ENCODE results near the gene C1orf122.
A peak's percentile ranks its signal among the peaks of the same experiment; 100 is the strongest.

C1orf122 gene

GRCh38 chr1:37807220-37807554 lies 403 bp upstream of the C1orf122 start:
- Histone ChIP-seq H3K27ac (ENCODE audit: low read depth, low read length) (peak overlapping the region; percentile 59), H3K4me3 (ENCODE audit: low read depth, low read length) (peak overlapping the region; percentile 98), H3K4me1 (ENCODE audit: control insufficient read depth, insufficient read depth, low read length, unreplicated experiment) (peaks cover 24% of the 10 kb centered on the region), H3K79me2 (ENCODE audit: control insufficient read depth, insufficient read depth, low read length, unreplicated experiment) (peaks cover 28% of the 10 kb centered on the region), H2AFZ (ENCODE audit: low read length, unreplicated experiment) (peak overlapping the region; percentile 48), H3K36me3 (ENCODE audit: insufficient read depth, low read length) (peaks cover 26% of the 10 kb centered on the region), H3K27me3 (ENCODE audit: insufficient read depth, low read length) (no peaks in the 10 kb centered on the region)

GRCh38 chr1:37808369-37809319 lies 1.1 kb downstream of the C1orf122 start:
- Histone ChIP-seq H3K36me3 (ENCODE audit: insufficient read depth, low read length) (peaks cover 14% of the 10 kb centered on the region), H2AFZ (ENCODE audit: low read length, unreplicated experiment) (peak overlapping the region; percentile 52), H3K4me1 (ENCODE audit: control insufficient read depth, insufficient read depth, low read length, unreplicated experiment) (peaks cover 24% of the 10 kb centered on the region)

GRCh38 chr1:37809942-37810341 lies 2.4 kb downstream of the C1orf122 start:
- peaks cover 24% of the 10 kb centered on the region for H3K4me1 ChIP-seq (ENCODE audit: control insufficient read depth, insufficient read depth, low read length, unreplicated experiment)
- H2AFZ ChIP-seq (ENCODE audit: low read length, unreplicated experiment) = no peak overlapping the region
- no peak overlapping the region; the same call in 1 of the 2 replicates for H3K4me3 ChIP-seq (ENCODE audit: low read depth, low read length)
- H3K27me3 ChIP-seq (ENCODE audit: insufficient read depth, low read length) = no peaks in the 10 kb centered on the region
- peak overlapping the region; percentile 59 for H3K27ac ChIP-seq (ENCODE audit: low read depth, low read length)
- peaks cover 28% of the 10 kb centered on the region for H3K79me2 ChIP-seq (ENCODE audit: control insufficient read depth, insufficient read depth, low read length, unreplicated experiment)
- peaks cover 5% of the 10 kb centered on the region for H3K36me3 ChIP-seq (ENCODE audit: insufficient read depth, low read length)

More at GRCh38 chr1:37808369-37809319, 1.1 kb downstream of the C1orf122 start:
- Histone ChIP-seq H3K4me3 (ENCODE audit: low read depth, low read length) (peak overlapping the region; percentile 98), H3K79me2 (ENCODE audit: control insufficient read depth, insufficient read depth, low read length, unreplicated experiment) (peaks cover 28% of the 10 kb centered on the region), H3K27me3 (ENCODE audit: insufficient read depth, low read length) (no peaks in the 10 kb centered on the region), H3K27ac (ENCODE audit: low read depth, low read length) (peak overlapping the region; percentile 59)

- Histone ChIP-seq H2AFZ (ENCODE audit: low read length, unreplicated experiment) (no peak overlapping the region), H3K79me2 (ENCODE audit: control insufficient read depth, insufficient read depth, low read length, unreplicated experiment) (peaks cover 21% of the 10 kb centered on the region)
Observed at GRCh38 chr1:37811027-37811655, 3.6 kb downstream of the C1orf122 start.

GRCh38 chr1:37813529-37814145 lies 6.0 kb downstream of the C1orf122 start:
- no peak overlapping the region for H3K27ac ChIP-seq (ENCODE audit: low read depth, low read length)
- no peak overlapping the region for H2AFZ ChIP-seq (ENCODE audit: low read length, unreplicated experiment)
- peaks cover 6% of the 10 kb centered on the region for H3K79me2 ChIP-seq (ENCODE audit: control insufficient read depth, insufficient read depth, low read length, unreplicated experiment)
- peaks cover 20% of the 10 kb centered on the region for H3K4me1 ChIP-seq (ENCODE audit: control insufficient read depth, insufficient read depth, low read length, unreplicated experiment)
- no peaks in the 10 kb centered on the region for H3K36me3 ChIP-seq (ENCODE audit: insufficient read depth, low read length)
- no peaks in the 10 kb centered on the region for H3K27me3 ChIP-seq (ENCODE audit: insufficient read depth, low read length)
- H3K4me3 ChIP-seq (ENCODE audit: low read depth, low read length) = no peak overlapping the region

More at GRCh38 chr1:37811027-37811655, 3.6 kb downstream of the C1orf122 start:
- Histone ChIP-seq H3K27me3 (ENCODE audit: insufficient read depth, low read length) (no peaks in the 10 kb centered on the region), H3K27ac (ENCODE audit: low read depth, low read length) (peak overlapping the region; percentile 59), H3K36me3 (ENCODE audit: insufficient read depth, low read length) (no peaks in the 10 kb centered on the region), H3K4me3 (ENCODE audit: low read depth, low read length) (no peak overlapping the region), H3K4me1 (ENCODE audit: control insufficient read depth, insufficient read depth, low read length, unreplicated experiment) (peaks cover 24% of the 10 kb centered on the region)

GRCh38 chr1:37814252-37814651 lies 6.7 kb downstream of the C1orf122 start:
- no peaks in the 10 kb centered on the region for H3K36me3 ChIP-seq (ENCODE audit: insufficient read depth, low read length)

GRCh38 chr1:37817481-37817880 lies 9.9 kb downstream of the C1orf122 start:
- Histone ChIP-seq H3K79me2 (ENCODE audit: control insufficient read depth, insufficient read depth, low read length, unreplicated experiment) (no peaks in the 10 kb centered on the region), H3K4me3 (ENCODE audit: low read depth, low read length) (no peak overlapping the region), H3K4me1 (ENCODE audit: control insufficient read depth, insufficient read depth, low read length, unreplicated experiment) (no peaks in the 10 kb centered on the region), H2AFZ (ENCODE audit: low read length, unreplicated experiment) (no peak overlapping the region), H3K27ac (ENCODE audit: low read depth, low read length) (no peak overlapping the region), H3K36me3 (ENCODE audit: insufficient read depth, low read length) (peaks cover 16% of the 10 kb centered on the region), H3K27me3 (ENCODE audit: insufficient read depth, low read length) (no peaks in the 10 kb centered on the region)

More at GRCh38 chr1:37814252-37814651, 6.7 kb downstream of the C1orf122 start:
- H3K27me3 ChIP-seq (ENCODE audit: insufficient read depth, low read length) = no peaks in the 10 kb centered on the region
- peaks cover 17% of the 10 kb centered on the region for H3K4me1 ChIP-seq (ENCODE audit: control insufficient read depth, insufficient read depth, low read length, unreplicated experiment)
- no peak overlapping the region for H3K27ac ChIP-seq (ENCODE audit: low read depth, low read length)
- H3K4me3 ChIP-seq (ENCODE audit: low read depth, low read length) = no peak overlapping the region
- H2AFZ ChIP-seq (ENCODE audit: low read length, unreplicated experiment) = no peak overlapping the region
- no peaks in the 10 kb centered on the region for H3K79me2 ChIP-seq (ENCODE audit: control insufficient read depth, insufficient read depth, low read length, unreplicated experiment)

- Histone ChIP-seq H3K4me1 (ENCODE audit: control insufficient read depth, insufficient read depth, low read length, unreplicated experiment) (peaks cover 3% of the 10 kb centered on the region), H3K4me3 (ENCODE audit: low read depth, low read length) (no peak overlapping the region), H3K36me3 (ENCODE audit: insufficient read depth, low read length) (peaks cover 20% of the 10 kb centered on the region), H2AFZ (ENCODE audit: low read length, unreplicated experiment) (no peak overlapping the region), H3K27ac (ENCODE audit: low read depth, low read length) (no peak overlapping the region), H3K79me2 (ENCODE audit: control insufficient read depth, insufficient read depth, low read length, unreplicated experiment) (no peaks in the 10 kb centered on the region), H3K27me3 (ENCODE audit: insufficient read depth, low read length) (no peaks in the 10 kb centered on the region)
Observed at GRCh38 chr1:37821481-37821880, 13.9 kb downstream of the C1orf122 start.

- Histone ChIP-seq H3K27ac (ENCODE audit: low read depth, low read length) (no peak overlapping the region), H3K4me3 (ENCODE audit: low read depth, low read length) (no peak overlapping the region), H3K79me2 (ENCODE audit: control insufficient read depth, insufficient read depth, low read length, unreplicated experiment) (no peaks in the 10 kb centered on the region), H2AFZ (ENCODE audit: low read length, unreplicated experiment) (no peak overlapping the region), H3K4me1 (ENCODE audit: control insufficient read depth, insufficient read depth, low read length, unreplicated experiment) (peaks cover 3% of the 10 kb centered on the region), H3K27me3 (ENCODE audit: insufficient read depth, low read length) (no peaks in the 10 kb centered on the region), H3K36me3 (ENCODE audit: insufficient read depth, low read length) (peaks cover 20% of the 10 kb centered on the region)
Observed at GRCh38 chr1:37822906-37823815, 15.6 kb downstream of the C1orf122 start.

GRCh38 chr1:37824001-37824400 lies 16.4 kb downstream of the C1orf122 start:
- no peak overlapping the region for H2AFZ ChIP-seq (ENCODE audit: low read length, unreplicated experiment)
- H3K79me2 ChIP-seq (ENCODE audit: control insufficient read depth, insufficient read depth, low read length, unreplicated experiment) = no peaks in the 10 kb centered on the region
- H3K27me3 ChIP-seq (ENCODE audit: insufficient read depth, low read length) = no peaks in the 10 kb centered on the region
- H3K4me3 ChIP-seq (ENCODE audit: low read depth, low read length) = no peak overlapping the region
- peaks cover 3% of the 10 kb centered on the region for H3K4me1 ChIP-seq (ENCODE audit: control insufficient read depth, insufficient read depth, low read length, unreplicated experiment)
- no peak overlapping the region for H3K27ac ChIP-seq (ENCODE audit: low read depth, low read length)
- H3K36me3 ChIP-seq (ENCODE audit: insufficient read depth, low read length) = peaks cover 20% of the 10 kb centered on the region
